ENCODE results near the gene MPZL1. TPM values are rescaled to one million over a fixed set of nuclear protein-coding genes. Genes with fewer than 3 reads are reported as not detected.

Gene MPZL1
- polyA plus RNA-seq, 2 of the 4 experiments (the other 2 are of a cell fraction), result 92.6 to 178 TPM

DNA sequence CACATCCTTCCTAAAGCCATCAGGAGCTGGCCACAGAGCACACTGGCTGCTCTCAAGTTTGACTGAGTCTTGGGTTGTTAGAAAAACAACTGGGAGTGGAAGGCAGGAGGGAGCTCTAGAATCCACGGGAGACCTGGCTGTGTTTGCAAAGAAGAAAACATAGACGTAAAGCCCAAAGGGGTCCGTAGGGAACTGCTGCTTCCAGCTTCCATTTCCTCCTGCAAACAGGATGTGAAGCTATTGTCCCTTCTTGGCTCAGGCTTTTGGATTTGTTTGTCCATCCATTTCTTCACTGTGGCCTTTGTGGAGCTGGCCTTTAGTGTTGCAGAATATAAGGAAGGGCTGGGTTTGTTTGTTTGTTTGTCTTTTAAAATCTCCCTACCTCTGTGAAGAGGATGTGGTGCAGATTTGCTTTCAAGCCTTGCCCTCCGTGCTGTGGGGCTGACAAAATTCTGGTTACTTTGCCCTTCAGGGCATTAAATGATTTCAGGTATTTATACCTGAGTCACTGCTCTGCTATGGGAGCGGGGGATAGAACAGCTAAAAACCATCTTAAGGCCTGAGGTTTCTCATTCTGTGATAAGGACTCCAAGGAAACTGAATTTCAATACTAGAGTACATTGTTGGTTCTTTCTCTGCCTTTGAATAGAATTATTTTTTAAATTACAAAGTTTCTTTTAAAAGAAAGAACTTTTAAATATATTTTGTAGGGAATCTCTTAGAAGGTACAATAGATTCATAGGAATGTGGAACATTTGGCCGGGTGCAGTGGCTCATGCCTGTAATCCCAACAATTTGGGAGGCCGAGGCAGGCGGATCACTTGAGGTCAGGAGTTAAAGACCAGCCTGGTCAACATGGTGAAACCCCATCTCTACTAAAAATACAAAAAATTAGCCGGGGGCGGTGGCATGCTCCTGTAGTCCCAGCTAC lies 74.3 kb downstream of the MPZL1 start:
- 38% methylated on average over 8 of the region's 10 CpGs for WGBS (ENCODE audit: missing lambda C conversion rate)
- ChIA-PET POLR2A (interaction anchor here (0.7 to 1.0 kb wide), 2 partner anchors 24 to 74 kb away, joined by 4 to 9 read pairs; partner anchors contain the start of gene MPZL1), CTCF (interaction anchor here (0.9 kb wide), 1 partner anchor 287 kb away, joined by 3 read pairs; no protein-coding TSS in a partner anchor)
- Histone ChIP-seq H3K4me2 (peak overlapping the region; percentile 56), H3K27ac (peak overlapping the region; percentile 35 to 44), H3K4me1 (peaks cover 28% of the 10 kb centered on the region; the same call in 2 of the 3 replicates), H3K4me3 (no peak overlapping the region), H3K9me3 (no peaks in the 10 kb centered on the region)
- DNase-seq (ENCODE audit: low read depth in 1 of 2, low spot score in 1 of 2), result peak in 1 of 2 experiments; percentile 51
- TF ChIP-seq EP300 (IDR thresholded peaks at IDR 0.05), result peak in 1 of 2 experiments; percentile 52; a peak in 1 of 5 replicates
- TF ChIP-seq POLR2A (IDR thresholded peaks at IDR 0.05; ENCODE audit: low read length), result no peak
- ATAC-seq, result peak in 1 of 2 experiments; percentile 50; a peak in 3 of 6 replicates
- no peak for FAIRE-seq

DNA sequence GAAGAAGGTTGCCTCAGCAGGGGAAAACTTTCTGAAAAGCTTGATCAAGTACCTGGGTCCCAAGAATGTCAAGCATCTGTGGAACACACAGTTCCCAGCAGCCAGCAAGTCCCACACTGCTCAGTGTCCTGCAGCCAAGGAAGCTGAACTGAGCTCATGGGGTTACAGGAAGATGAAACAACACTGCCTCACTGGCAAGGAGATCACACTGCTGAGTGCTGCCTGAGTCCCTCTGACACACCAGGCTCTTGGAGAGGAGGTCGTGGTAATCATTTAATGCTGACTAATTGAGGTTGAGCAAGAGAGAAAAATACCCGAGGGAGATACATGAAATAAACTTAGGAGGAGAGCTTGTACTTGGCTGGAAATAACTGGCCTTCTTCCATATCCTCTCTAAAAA lies 75.2 kb downstream of the MPZL1 start:
- 0% methylated on average over 2 of the region's 2 CpGs for WGBS (ENCODE audit: missing lambda C conversion rate)
- peak in 1 of 2 experiments; percentile 58 for DNase-seq (ENCODE audit: low read depth in 1 of 2, low spot score in 1 of 2)
- Histone ChIP-seq H3K4me2 (peak overlapping the region; percentile 56), H3K9me3 (no peaks in the 10 kb centered on the region), H3K27ac (peak overlapping the region; percentile 35 to 44), H3K4me1 (peaks cover 28% of the 10 kb centered on the region; the same call in 2 of the 3 replicates), H3K4me3 (no peak overlapping the region)
- ATAC-seq, result peak; percentile 87 to 94
- TF ChIP-seq CEBPB (IDR thresholded peaks at IDR 0.05) (peak in 1 of 2 experiments; percentile 61; a peak in 2 of 4 replicates), BHLHE40 (IDR thresholded peaks at IDR 0.05; ENCODE audit: low read depth, low read length) (no peak), EHMT2 (IDR thresholded peaks at IDR 0.05; ENCODE audit: low read depth) (no peak), MAFK (IDR thresholded peaks at IDR 0.05; ENCODE audit: partially characterized antibody) (peak; percentile 27), ZNF302 (CRISPR knock-in tag; IDR thresholded peaks at IDR 0.05) (no peak), ZC3H11A (IDR thresholded peaks at IDR 0.05) (no peak), MYC (IDR thresholded peaks at IDR 0.05; ENCODE audit: borderline replicate concordance, low read length) (no peak), HOXB13 (CRISPR knock-in tag; IDR thresholded peaks at IDR 0.05; ENCODE audit: low read depth) (no peak)
- TF ChIP-seq, protein P1, sequence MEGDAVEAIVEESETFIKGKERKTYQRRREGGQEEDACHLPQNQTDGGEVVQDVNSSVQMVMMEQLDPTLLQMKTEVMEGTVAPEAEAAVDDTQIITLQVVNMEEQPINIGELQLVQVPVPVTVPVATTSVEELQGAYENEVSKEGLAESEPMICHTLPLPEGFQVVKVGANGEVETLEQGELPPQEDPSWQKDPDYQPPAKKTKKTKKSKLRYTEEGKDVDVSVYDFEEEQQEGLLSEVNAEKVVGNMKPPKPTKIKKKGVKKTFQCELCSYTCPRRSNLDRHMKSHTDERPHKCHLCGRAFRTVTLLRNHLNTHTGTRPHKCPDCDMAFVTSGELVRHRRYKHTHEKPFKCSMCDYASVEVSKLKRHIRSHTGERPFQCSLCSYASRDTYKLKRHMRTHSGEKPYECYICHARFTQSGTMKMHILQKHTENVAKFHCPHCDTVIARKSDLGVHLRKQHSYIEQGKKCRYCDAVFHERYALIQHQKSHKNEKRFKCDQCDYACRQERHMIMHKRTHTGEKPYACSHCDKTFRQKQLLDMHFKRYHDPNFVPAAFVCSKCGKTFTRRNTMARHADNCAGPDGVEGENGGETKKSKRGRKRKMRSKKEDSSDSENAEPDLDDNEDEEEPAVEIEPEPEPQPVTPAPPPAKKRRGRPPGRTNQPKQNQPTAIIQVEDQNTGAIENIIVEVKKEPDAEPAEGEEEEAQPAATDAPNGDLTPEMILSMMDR (IDR thresholded peaks at IDR 0.05), result no peak
- TF ChIP-seq, protein P2, sequence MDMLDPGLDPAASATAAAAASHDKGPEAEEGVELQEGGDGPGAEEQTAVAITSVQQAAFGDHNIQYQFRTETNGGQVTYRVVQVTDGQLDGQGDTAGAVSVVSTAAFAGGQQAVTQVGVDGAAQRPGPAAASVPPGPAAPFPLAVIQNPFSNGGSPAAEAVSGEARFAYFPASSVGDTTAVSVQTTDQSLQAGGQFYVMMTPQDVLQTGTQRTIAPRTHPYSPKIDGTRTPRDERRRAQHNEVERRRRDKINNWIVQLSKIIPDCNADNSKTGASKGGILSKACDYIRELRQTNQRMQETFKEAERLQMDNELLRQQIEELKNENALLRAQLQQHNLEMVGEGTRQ (IDR thresholded peaks at IDR 0.05), result no peak
- no peak for FAIRE-seq
- CTCF ChIA-PET, result interaction anchor here (0.6 kb wide), 1 partner anchor 230 kb away, joined by 3 read pairs; no protein-coding TSS in a partner anchor
- POLR2A ChIA-PET, result interaction anchor here (1.0 kb wide), 1 partner anchor 23 kb away, joined by 4 read pairs; no protein-coding TSS in a partner anchor

DNA sequence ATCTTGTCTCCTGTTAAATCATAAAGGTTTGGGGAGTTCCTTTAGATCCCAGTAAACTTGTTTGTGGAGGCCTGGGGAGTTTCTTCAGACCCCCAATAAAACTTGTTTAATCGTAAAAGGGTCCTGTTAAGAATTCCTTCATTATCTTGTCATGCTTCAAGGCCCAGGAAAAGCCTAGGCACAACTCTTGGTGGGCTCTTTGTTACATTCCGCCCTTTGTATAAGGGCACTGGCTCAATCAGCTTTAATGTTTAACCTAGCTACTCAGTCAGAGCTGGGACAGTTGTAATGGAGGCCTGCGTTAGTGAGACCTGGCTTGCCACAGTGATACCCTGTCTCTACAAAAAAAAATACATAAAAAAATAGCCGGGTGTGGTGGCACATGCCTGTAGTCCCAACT lies 77.2 kb downstream of the MPZL1 start:
- ATAC-seq (no peak), FAIRE-seq (no peak), DNase-seq (ENCODE audit: low read depth in 1 of 2, low spot score in 1 of 2) (no peak)
- H3K4me1 ChIP-seq, result peaks cover 36% of the 10 kb centered on the region
- no peak overlapping the region for H3K4me2 ChIP-seq
- CTCF ChIA-PET, result interaction anchor here (1.1 kb wide), 1 partner anchor 111 kb away, joined by 3 read pairs; no protein-coding TSS in a partner anchor
- 90% methylated on average over 4 of the region's 4 CpGs for whole genome bisulfite sequencing (ENCODE audit: missing lambda C conversion rate)
- no peak for TF ChIP-seq CBX2 (IDR thresholded peaks at IDR 0.05; ENCODE audit: borderline replicate concordance, low read depth)
- TF ChIP-seq RARB (CRISPR knock-in tag; IDR thresholded peaks at IDR 0.05), result no peak
- TF ChIP-seq, protein P3, sequence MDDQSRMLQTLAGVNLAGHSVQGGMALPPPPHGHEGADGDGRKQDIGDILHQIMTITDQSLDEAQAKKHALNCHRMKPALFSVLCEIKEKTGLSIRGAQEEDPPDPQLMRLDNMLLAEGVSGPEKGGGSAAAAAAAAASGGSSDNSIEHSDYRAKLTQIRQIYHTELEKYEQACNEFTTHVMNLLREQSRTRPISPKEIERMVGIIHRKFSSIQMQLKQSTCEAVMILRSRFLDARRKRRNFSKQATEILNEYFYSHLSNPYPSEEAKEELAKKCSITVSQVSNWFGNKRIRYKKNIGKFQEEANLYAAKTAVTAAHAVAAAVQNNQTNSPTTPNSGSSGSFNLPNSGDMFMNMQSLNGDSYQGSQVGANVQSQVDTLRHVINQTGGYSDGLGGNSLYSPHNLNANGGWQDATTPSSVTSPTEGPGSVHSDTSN (IDR thresholded peaks at IDR 0.05), result no peak
- no peak for TF ChIP-seq NFE2L2 (conservative IDR thresholded peaks at IDR 0.05; ENCODE audit: low read length)
- no peak for TF ChIP-seq CHD4 (IDR thresholded peaks at IDR 0.05; ENCODE audit: borderline replicate concordance)
- POLR2A ChIA-PET, result no interaction called here
- no peak overlapping the region for H3K27ac ChIP-seq
- H3K4me3 ChIP-seq, result no peak overlapping the region
- H3K9me3 ChIP-seq, result no peaks in the 10 kb centered on the region

Measured in A549 (cell line).